Stimulated activated CD4-positive, alpha-beta T cell treated with anti-CD3 and anti-CD28 coated beads, Interleukin-15, amount 100 ng/mL, for 1 hour (primary cell): Measurements from ENCODE around the gene EFCAB12.

Source experiments
- DNase-seq, 2 donors: peaks; one replicate each; pipeline ENCODE4 v3.0.0-alpha.2; 2020; ENCODE audit warnings: low read depth in 1 of 2, low spot score in 1 of 2

EFCAB12 gene

DNA sequence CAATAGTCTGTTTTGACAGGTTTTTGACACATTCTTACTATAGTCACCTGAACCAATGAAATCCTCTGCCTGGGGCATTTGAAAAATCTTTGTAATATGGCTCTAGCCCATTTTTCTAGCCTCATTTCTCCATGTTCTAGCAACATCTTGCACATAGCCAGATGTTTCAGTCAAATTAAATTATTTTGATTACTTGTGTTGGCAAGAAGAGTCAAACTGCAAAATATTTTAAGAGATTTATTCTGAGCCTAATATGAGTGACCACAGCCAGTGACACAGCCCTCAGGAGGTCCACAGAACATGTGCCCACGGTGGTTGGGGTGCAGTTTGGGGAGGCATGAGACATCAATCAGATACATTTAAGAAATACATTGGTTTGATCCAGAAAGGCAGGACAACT lies 18.5 kb upstream of the EFCAB12 start:
- DNase-seq: no peak

DNA sequence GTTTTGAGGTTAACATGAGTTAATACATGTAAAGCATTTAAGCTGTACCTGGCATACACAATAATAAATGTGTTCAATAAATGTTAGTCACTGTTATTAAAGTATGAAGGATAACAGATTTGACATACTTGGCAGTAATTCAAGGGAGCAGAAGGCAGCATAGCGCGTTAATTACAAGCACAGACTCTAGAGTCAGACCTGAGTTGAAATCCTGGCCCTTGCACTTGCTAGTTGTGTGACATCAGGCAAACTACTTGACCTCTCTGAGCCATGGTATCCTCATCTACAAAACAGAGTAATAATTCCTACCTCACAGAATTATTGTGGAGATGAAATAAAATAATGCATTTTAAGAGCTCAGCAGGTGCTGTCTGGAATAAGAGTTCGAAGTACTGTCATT lies 17.0 kb upstream of the EFCAB12 start:
- no peak for DNase-seq

DNA sequence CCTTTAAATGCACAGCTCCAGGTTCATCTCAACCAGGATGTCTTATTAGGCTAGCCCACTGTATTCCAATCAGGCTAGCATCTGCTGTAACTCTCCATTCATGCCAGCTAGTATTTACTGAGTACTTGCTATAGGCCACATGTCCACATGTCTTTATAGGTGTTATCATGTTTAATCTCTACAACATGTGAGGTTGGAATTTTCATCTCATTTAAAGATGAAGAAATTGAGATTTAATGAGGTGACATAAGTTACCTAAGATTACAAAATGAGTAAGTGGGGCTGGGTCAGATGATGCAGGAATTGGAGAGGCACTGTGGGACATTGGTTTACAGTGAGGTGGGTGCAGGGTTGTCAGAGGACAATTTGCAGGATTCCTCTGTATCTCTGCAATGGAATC lies 14.5 kb upstream of the EFCAB12 start:
- DNase-seq: no peak

DNA sequence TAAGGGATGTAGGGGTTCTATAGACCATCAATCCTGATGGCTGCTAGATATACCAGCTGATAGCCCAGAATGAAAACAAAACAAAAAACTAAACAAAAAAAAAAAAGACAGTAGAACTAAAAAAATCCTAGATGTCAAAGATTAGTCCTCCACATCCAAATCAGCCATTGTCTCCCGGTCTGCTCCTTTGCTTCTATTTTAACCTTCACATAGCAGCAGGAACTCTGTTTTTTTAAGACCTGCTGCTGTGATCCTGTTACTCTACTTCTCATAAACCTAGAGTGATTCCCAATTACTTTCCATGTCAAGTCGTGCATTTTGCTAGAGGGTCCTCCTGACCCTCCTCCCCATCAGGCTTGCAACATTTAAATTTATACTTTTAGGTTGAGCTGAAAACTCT lies 14.1 kb upstream of the EFCAB12 start:
- no peak for DNase-seq

DNA sequence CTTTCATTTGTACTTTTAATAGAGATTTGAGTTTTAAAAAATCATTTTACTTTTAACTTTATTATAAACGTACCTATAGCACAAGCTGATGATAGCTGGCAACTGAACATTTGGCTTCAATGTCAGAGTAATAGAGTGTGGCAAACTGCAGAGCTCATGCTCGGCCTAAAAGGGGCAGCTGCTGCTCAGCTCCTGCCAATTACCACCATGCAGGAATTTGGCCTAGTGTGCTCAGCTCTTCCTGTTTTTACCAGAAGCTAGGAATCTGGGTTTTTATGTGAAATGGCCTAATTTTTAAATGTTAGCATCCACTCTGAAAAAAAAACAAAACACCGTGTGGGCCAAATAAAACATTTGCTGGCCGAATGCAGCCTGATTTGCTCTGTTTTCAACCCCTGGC lies 13.3 kb upstream of the EFCAB12 start:
- no peak for DNase-seq

DNA sequence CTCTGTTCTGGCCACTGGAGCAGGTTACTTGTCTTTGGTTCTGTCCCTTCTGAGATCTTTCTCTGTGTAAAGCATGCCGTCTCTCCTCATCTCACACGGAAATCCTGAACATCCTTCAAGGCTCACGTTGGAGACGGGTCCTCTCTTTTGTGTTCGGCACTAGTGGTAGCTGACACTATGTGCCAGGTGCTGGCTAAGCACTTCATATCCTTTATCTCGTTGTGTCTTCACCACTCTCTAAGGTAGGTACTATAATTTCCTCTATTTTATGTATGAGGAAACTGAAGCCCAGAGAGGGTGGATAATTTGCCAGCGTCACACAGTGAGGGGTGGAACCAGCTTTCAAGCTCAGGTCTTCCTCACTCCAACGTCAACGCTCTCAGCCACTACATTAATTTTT lies 12.8 kb upstream of the EFCAB12 start:
- DNase-seq: no peak

DNA sequence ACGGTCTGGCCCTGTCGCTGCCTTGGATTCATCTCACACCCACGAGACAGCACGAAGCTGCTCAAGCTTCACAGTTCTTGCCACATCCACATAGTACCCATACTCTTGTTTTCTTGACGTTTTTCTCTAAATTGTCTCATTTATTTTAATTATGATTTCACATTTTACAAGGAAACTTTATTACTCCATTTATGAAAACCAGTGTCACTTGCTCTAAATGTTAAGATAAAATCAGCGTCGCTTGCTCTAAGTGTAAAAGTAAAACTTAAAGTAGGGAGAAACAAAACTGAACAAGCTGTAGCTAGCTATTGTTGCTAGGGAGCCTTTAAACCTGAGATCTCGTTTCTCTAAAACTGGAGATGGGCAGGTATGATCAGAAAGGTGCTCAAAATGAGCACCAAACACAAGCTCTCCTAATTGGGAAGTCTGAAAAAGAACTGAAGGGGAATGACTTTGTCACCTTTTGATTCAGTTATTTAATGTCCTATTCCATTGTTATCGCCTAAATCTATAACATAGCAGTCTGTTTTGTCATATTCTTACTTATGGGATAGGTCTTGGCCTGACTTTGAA lies 12.3 kb upstream of the EFCAB12 start:
- no peak for DNase-seq

DNA sequence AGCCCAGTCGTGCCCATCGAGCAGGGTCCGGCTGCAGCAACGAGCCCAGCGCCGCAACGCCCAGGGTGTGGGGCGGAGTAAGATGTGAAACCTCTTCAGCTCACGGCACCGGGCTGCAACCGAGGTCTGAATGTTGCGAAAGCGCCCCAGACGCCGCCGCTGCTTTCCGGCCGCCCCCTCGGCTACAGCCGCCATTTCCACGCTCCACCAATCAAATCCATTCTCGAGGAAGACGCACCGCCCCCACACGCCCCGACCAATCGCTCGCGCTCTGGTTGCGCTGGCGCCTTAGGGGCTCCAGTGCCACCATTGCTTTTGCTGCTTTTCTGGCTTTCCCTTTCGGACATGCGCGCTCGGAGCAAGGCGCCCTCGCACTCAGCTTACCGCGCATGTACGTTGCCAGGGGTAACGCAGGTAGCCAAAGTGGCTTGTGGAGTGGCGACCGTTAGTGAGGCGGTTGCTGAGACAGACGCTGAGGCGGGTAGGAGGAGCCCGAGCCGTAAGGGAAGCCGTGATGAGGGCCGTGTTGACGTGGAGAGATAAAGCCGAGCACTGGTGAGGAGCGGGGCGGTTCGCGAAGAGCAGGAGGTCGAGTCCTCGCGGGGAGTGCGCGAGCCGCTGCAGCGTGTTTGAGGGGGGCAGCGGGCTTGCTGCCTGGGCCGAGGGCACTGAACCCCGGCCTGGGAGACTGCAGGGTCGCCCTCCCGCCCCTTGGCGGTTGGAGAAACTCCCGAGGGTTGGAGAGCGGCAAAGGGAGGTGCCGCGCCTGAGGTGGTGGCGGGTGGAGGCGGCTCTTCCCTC lies 11.6 kb upstream of the EFCAB12 start, which contains the start of the genes IFT122 and MBD4:
Gene IFT122 (plus strand): TSS at position 408 of the 801 bp plus-strand sequence. CDS start 107 bp downstream, at position 515.
Gene MBD4 (minus strand): TSS at position 132 of the 801 bp plus-strand sequence. CDS start 115 bp downstream, at position 17.
- peak; percentile 97 for DNase-seq

DNA sequence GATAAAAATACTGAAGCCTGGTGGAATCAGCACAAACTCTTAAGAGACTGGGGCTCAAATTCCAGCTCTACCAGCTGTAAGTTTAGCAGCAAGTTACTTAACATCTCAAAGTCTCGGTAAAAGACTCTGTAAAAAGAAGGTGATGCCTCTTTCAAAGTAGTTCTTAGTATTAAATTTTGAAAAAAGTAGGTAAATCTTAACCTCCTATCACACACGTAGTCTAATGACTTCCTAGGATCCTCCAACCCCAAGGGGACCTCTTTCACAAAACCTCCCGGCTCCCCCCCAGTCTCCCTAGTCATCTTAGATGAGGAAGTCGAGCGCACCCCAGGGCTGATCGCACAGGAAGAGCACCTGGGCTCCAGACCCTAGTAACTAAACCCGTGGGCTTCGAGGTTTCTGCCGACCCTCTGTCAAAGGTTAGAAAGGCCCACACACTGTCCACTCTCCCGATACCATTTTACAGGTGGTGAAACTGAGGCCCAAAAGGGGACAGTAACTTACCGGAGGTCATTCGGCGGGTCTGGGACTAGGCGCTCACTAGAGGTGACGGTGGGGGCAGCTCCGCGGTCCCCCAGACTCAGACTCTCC lies 10.9 kb upstream of the EFCAB12 start:
- DNase-seq: peak; percentile 10 to 14

DNA sequence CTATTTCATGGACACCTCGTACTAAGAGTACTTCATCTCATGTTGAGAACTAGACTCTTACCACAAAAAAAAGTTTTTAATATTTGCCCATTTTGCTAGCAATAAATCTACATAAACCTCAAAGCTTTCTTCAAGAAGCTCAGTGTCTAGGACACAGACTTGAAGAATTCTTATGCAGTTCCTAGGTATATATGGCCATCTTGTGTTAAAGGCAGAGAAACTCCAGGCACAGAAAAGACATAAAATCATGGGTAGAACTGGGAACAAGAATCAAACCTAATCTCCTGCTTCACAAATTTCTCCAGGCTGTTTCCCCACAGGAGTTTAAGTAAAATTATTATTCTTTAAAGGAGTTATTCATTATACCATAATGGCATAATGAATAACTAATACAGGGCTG lies 6.9 kb upstream of the EFCAB12 start:
- no peak for DNase-seq

DNA sequence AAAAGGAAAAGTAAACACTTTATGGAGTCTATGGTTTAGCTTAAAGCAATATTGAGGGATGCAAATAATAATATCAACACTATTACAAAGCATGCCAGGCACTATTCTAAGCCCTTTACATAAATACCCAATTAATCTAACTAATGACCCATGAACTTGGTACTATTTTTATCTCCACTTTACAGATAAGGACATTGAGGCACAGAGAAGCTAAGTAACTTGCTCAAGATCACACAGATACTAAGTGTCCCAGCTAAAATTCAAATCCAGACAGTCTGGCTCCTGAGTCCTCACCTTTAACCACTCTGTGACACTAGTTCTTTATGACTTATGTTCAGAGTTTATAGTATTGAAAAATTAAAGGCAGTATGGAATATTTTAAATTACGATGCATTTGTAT lies 5.7 kb upstream of the EFCAB12 start:
- no peak for DNase-seq

DNA sequence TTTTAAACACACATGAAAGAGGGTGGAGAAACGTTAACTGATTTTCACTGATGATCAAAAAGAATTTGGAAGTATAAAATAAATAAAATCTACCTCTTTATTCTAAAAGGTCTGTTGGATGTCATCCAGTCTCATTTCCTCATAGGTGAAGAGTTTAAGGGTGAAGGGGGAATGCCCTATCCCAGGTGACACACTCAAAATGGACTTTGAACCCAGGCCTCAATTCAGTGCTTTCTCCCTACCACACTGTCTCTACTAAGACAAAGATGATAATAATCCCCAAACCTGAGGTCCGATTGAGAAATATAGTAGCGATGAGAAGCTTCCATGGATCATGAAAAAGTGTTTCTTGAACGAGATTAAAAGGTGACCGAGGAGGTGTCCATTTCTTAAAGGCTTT lies 5.1 kb upstream of the EFCAB12 start:
- no peak for DNase-seq

DNA sequence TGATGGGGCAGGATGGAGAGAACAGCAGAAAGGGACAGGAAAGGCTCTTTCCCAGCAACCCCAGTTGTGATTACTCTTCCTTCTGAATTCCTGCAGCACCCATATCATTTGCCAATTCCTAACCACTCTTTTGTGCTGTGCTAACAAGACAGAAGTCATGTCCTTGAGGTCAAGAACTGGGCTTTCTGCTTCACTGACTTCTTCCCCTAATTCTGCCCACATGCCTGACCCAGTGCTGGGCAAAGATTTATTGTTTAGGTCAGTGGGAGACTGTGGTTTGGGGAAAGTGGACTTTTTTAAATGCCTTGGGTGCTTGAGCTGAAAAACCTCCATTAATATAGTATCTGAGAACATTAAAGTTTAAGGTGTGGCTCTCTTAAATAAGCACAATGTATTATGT lies 4.2 kb upstream of the EFCAB12 start:
- DNase-seq: no peak

DNA sequence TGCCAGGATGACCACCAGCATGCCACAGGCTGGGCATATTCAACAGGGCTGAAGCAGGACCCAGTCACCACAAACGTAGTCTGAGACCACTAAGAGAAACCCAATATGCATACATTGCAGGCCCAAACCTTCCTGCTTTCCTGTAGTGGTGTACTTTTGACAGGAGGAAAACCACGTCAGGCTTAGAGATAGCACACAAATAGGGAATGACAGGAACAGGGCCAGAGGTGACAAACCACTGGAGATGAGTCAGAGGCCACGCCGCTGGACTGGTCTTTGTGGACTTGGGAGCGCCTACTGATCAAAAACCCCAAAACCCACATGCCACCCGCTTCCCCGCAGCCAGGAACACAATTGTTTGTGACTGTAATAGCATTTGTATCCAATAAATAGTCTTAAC lies 3.6 kb upstream of the EFCAB12 start:
- no peak for DNase-seq

DNA sequence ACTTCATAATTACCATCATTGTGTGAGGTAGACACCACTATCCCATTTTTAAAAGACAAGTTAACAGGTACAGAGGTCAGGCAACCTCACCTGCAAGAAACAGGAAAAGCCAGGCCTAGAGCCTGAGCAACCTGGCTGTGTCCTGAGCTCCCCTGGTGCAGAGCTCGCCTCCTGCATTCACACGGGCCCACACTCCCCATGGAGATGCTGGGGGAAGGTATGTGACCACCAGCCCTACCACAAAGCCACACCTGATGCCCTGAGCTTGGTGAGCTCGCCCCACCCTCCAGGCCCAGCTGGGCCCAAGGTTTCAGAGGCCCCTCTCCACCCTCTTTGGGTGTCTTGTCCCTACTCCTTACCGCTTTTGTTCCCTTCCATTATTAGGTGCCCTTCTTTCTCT lies 1.2 kb upstream of the EFCAB12 start:
- DNase-seq: no peak

DNA sequence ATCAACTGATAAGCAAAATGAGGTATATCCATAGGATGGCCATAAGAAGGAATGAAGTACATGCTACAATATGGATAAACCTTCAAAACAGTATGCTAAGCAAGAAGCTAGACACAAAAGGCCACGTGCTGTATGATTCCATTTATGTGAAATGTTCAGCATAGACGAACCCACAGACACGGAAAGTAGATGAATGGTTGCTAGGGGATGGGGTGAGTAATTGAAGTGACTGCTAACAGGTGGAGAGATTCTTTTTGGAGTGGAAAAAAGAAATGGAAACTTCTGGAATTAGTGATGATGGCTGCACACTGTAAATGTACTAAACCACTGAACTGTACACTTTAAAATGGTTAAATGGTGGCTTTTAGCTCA lies 630 bp upstream of the EFCAB12 start:
- DNase-seq: no peak

DNA sequence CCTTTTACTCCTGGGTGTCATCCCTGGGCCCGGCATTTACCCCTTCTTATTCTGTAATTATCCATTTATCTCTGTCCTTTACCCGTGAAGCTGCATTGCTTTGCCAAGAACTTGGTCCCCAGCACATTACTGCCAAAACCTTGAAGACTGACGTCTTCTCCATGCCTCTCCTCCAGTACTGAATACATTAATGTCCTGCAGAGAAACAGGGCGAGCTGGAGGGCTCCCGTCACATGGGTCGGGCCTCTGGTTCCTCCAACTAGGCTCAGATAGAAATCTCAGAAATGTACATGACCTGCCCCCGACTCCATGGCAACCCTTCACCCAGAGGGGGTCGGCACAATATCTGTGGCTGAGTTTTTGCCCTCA lies 445 bp downstream of the EFCAB12 start:
- no peak for DNase-seq

DNA sequence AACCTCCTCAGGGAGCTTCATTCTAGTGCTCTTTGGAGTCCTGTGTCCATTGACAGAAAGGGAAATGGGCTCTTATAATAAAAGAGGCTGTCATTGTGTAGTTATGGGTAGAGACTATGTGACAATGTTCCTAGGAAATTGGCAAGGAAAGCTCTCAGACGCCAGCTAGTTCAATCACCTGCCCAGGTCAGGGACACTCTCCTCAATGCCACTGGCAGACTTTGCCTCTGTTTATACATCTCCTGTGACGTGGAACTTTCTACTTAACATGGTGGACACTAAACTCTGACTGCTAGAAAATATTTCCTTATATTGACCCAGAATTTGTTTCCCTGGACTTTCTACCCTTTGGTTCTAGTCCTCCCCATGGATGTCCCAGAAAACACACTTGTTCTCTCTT lies 2.8 kb downstream of the EFCAB12 start:
- no peak for DNase-seq

DNA sequence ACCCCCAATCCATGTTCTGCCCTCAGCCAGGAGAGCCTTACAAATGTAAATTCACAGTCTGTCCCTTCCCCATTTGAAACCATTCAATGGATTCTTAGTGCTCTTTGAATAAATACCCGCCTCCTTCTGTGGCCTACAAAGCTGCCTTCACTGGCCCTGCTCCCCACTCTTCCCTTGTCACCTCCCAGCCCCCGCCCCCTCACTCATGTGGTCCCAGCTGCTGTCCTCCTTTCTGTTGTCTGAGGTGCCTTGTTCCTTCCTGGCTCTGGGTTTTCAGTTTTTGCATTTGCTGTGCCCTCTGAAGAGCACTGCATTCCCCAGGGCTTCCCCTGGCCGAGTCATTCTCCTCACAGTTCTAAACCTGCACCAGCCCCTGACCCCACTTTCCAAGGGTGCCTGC lies 3.2 kb downstream of the EFCAB12 start:
- no peak for DNase-seq

DNA sequence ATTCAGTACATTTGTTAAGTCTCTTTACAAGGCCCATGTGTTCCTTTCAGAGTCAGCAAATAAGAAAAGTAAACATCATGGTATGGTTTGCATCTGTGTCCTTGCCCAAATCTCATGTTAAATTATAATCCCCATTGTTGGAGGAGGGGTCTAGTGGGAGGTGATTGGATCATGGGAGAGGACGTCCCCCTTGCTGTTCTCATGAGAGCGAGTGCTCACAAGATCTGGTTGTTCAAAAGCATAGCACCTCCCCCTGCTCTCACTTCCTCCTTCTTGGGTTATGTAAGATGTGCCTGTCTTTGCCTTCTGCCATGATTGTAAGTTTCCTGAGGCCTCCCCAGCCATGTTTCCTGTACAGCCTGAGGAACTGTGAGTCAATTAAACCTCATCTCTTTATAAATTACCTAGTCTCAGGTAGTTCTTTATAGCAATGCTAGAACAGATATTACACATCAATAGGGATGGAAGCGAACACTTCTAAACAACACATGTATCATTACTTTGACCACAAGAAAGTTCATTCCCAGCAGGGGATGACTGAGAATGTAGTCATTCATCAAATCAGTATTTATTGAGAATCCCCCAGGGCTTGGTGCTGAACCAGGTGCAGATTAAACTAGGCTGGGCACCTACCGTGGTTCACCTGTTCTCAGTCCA lies 4.1 kb downstream of the EFCAB12 start:
- DNase-seq: no peak

DNA sequence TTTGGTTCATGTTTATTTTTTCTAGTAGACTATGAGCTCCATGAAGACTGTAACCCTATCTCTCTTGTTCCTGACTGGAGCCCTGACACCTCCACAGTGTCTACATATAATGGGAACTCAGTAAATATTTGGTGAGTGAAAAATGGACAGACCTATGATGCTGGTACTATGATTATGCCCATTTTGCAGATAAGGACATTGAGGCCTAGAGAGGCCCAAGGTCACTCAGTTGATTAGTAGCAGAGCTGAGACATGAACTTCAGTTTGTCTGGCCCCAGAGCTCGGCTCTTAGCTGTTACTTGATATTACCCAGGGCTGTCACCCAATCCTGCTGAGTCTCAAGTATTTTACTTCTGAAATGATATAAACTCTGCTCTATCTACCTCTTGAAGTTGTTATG lies 5.5 kb downstream of the EFCAB12 start:
- DNase-seq: no peak
